Vagina (tissue), 2 donors: ENCODE data around the gene CAPS.

Source experiments
- CTCF ChIP-seq, 3 experiments: fragments of 450-650 bp in 2 of 3; fragments of 200-600 bp in 1 of 3; sonication (generic) in 1 of 3; IDR thresholded peaks; one replicate each; pipeline ENCODE4 v1.5.1; 2017 to 2019; ENCODE audit warnings: antibody characterized with exemption in 3 of 3, mild to moderate bottlenecking in 2 of 3, moderate library complexity in 2 of 3
- POLR2AphosphoS5 ChIP-seq, 2 donors: sonication (generic); formaldehyde crosslinking; IDR thresholded peaks; one replicate each; pipeline ENCODE4 v1.9.0; 2017; ENCODE audit warnings: antibody characterized with exemption in 2 of 2, mild to moderate bottlenecking in 2 of 2, low read depth in 1 of 2; ENCODE audit not compliant: insufficient read depth in 1 of 2

GRCh38 chr19:5914358-5914774 lies 312 bp downstream of the CAPS start:
- no peak for TF ChIP-seq CTCF (IDR thresholded peaks at IDR 0.05)
- no peak for TF ChIP-seq POLR2AphosphoS5 (IDR thresholded peaks at IDR 0.05; ENCODE audit: insufficient read depth in 1 of 2, low read depth in 1 of 2)
